HL-60 (cell line): Measurements from ENCODE around the gene ASB8.

Source experiments
- DNase-seq, 2 experiments: peaks; one replicate each; pipeline ENCODE4 v3.0.0-alpha.2; 2010 to 2020; ENCODE audit warnings: low read depth in 1 of 2, low spot score in 1 of 2
- H3K27ac ChIP-seq: fragments of 250-450 bp; sonication (Bioruptor Pico); replicated peaks from 2 replicates; pipeline ENCODE4 v1.5.1; 2020; ENCODE audit warnings: mild to moderate bottlenecking, moderate library complexity
- H3K27me3 ChIP-seq: fragments of 250-450 bp; sonication (Bioruptor Pico); 2 replicates; pipeline ENCODE4 v1.5.1; 2021; ENCODE audit warnings: mild to moderate bottlenecking, moderate library complexity; ENCODE audit not compliant: insufficient read depth, poor library complexity, severe bottlenecking
- H3K4me3 ChIP-seq: replicated peaks from 2 replicates; pipeline ENCODE4 v1.5.1; 2011; ENCODE audit warnings: mild to moderate bottlenecking, control low read depth, low read length; ENCODE audit not compliant: insufficient read depth
- CTCF ChIP-seq: IDR thresholded peaks from one replicate; pipeline ENCODE4 v1.5.1; 2011; ENCODE audit warnings: low read length, control low read depth, inconsistent platforms; ENCODE audit not compliant: insufficient read depth
- GABPA ChIP-seq: IDR thresholded peaks from 2 replicates; pipeline ENCODE4 v1.6.1; 2012; ENCODE audit warnings: low read depth
- POLR2AphosphoS5 ChIP-seq: IDR thresholded peaks from 2 replicates; pipeline ENCODE4 v1.6.1; 2012; ENCODE audit warnings: low read depth
- SPI1 ChIP-seq: IDR thresholded peaks from 2 replicates; pipeline ENCODE4 v1.6.1; 2012; ENCODE audit warnings: low read depth, mild to moderate bottlenecking, borderline replicate concordance
- TF ChIP-seq, protein P1 (sequence below): IDR thresholded peaks from 2 replicates; pipeline ENCODE4 v1.6.1; 2012; ENCODE audit warnings: low read depth; ENCODE audit not compliant: insufficient replicate concordance

The ASB8 gene

DNA sequence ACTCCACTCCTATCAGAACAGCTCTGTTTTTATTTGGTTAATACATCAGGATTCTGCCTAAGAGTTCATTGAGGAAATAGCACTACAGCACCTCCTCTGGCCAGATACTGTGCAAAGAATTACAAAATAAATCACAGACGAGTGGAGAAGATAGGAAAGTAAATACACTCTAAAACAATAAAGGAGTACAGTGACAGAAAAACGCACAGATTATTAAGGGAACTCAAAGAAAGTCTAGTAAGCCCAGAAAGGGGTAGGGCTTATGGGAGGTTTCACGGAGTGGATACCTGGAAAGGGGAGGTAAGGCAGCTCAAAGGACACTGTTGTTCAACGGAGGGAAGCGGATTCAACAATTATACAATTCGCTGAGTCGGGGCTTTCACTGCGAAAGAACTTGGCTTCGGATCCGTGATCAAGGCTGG is 40.2 kb upstream of the ASB8 start:
- TF ChIP-seq CTCF (peak; percentile 18), POLR2AphosphoS5 (no peak), SPI1 (no peak), GABPA (no peak)
- TF ChIP-seq, protein P1, sequence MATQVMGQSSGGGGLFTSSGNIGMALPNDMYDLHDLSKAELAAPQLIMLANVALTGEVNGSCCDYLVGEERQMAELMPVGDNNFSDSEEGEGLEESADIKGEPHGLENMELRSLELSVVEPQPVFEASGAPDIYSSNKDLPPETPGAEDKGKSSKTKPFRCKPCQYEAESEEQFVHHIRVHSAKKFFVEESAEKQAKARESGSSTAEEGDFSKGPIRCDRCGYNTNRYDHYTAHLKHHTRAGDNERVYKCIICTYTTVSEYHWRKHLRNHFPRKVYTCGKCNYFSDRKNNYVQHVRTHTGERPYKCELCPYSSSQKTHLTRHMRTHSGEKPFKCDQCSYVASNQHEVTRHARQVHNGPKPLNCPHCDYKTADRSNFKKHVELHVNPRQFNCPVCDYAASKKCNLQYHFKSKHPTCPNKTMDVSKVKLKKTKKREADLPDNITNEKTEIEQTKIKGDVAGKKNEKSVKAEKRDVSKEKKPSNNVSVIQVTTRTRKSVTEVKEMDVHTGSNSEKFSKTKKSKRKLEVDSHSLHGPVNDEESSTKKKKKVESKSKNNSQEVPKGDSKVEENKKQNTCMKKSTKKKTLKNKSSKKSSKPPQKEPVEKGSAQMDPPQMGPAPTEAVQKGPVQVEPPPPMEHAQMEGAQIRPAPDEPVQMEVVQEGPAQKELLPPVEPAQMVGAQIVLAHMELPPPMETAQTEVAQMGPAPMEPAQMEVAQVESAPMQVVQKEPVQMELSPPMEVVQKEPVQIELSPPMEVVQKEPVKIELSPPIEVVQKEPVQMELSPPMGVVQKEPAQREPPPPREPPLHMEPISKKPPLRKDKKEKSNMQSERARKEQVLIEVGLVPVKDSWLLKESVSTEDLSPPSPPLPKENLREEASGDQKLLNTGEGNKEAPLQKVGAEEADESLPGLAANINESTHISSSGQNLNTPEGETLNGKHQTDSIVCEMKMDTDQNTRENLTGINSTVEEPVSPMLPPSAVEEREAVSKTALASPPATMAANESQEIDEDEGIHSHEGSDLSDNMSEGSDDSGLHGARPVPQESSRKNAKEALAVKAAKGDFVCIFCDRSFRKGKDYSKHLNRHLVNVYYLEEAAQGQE, result no peak
- H3K4me3 ChIP-seq, result peak overlapping the region; percentile 82
- H3K27me3 ChIP-seq, result no peaks in the 10 kb centered on the region
- H3K27ac ChIP-seq, result peak overlapping the region; percentile 93; the same call in 1 of the 2 replicates
- peak in 1 of 2 experiments; percentile 32 for DNase-seq

- H3K27ac ChIP-seq, result no peak overlapping the region
- H3K4me3 ChIP-seq, result no peak overlapping the region
- no peak for DNase-seq
- TF ChIP-seq GABPA, result no peak
- no peak for TF ChIP-seq POLR2AphosphoS5
- no peak for TF ChIP-seq SPI1
- H3K27me3 ChIP-seq, result no peaks in the 10 kb centered on the region
These were observed 37.5 kb upstream of the ASB8 start for GRCh38 chr12:48194799-48195201.

- H3K27me3 ChIP-seq, result no peaks in the 10 kb centered on the region
- no peak overlapping the region for H3K4me3 ChIP-seq
- no peak for DNase-seq
- TF ChIP-seq POLR2AphosphoS5 (no peak), SPI1 (no peak), CTCF (no peak), GABPA (no peak)
- TF ChIP-seq, protein P1, result no peak
- H3K27ac ChIP-seq, result no peak overlapping the region
These were observed 36.3 kb upstream of the ASB8 start for GRCh38 chr12:48193623-48194022.

- peaks cover 3% of the 10 kb centered on the region for H3K27me3 ChIP-seq
- TF ChIP-seq, protein P1, result no peak
- TF ChIP-seq SPI1 (no peak), CTCF (no peak), POLR2AphosphoS5 (no peak), GABPA (no peak)
These were observed 35.5 kb upstream of the ASB8 start for GRCh38 chr12:48192861-48193260.

More at GRCh38 chr12:48192861-48193260, 35.5 kb upstream of the ASB8 start:
- Histone ChIP-seq H3K27ac (no peak overlapping the region), H3K4me3 (no peak overlapping the region)
- DNase-seq, result no peak
